Esophagus (tissue), 2 donors: Measurements from ENCODE around the gene YPEL3. TPM values are rescaled to one million over a fixed set of nuclear protein-coding genes. Genes with fewer than 3 reads are reported as not detected.

Experiments used
- H3K27ac ChIP-seq, 2 donors: one replicate each; pipeline ENCODE4 v1.5.1; 2013; ENCODE audit warnings: low read depth in 2 of 2, mild to moderate bottlenecking in 2 of 2, inconsistent platforms in 1 of 2, low read length in 1 of 2, moderate library complexity in 1 of 2
- H3K27me3 ChIP-seq, 2 donors: one replicate each; pipeline ENCODE4 v1.6.1; 2013; ENCODE audit warnings: low read length in 2 of 2, control low read depth in 1 of 2, mild to moderate bottlenecking in 1 of 2; ENCODE audit not compliant: insufficient read depth in 2 of 2, control insufficient read depth in 1 of 2
- H3K36me3 ChIP-seq, 2 donors: one replicate each; pipeline ENCODE4 v1.6.1; 2013; ENCODE audit warnings: low read length in 1 of 2; ENCODE audit not compliant: control insufficient read depth in 2 of 2, insufficient read depth in 2 of 2
- H3K4me1 ChIP-seq, 2 donors: one replicate each; pipeline ENCODE4 v1.6.1; 2013; ENCODE audit warnings: low read length in 1 of 2; ENCODE audit not compliant: control insufficient read depth in 2 of 2, insufficient read depth in 2 of 2
- H3K4me3 ChIP-seq, 2 donors: one replicate each; pipeline ENCODE4 v1.5.1; 2013; ENCODE audit warnings: low read length in 2 of 2, mild to moderate bottlenecking in 2 of 2, low read depth in 1 of 2, moderate library complexity in 1 of 2
- H3K9me3 ChIP-seq, 2 donors: one replicate each; pipeline ENCODE4 v1.6.1; 2013; ENCODE audit warnings: mild to moderate bottlenecking in 2 of 2, low read depth in 1 of 2, low read length in 1 of 2, moderate library complexity in 1 of 2; ENCODE audit not compliant: control insufficient read depth in 2 of 2, insufficient read depth in 1 of 2
- WGBS, 2 donors: extraction: QIAGEN DNeasy Blood & Tissue Kit; methylation state at CpG; one replicate each; pipeline ENCODE4 v1.1.7; 2013; 5-methylcytosine and 5-hydroxymethylcytosine counted together
- polyA plus RNA-seq, 2 donors: library from polyadenylated mRNA; stranded (reverse); fragments of 200-250 nt; gene quantifications; one replicate each; pipeline ENCODE4 v1.2.3, GENCODE V29; 2013
- donor health status: healthy with polysubstance abuse.
- donor health status: Bipolar disorder and iron deficiency.

Gene YPEL3
- polyA plus RNA-seq, 2 donors = 73.6 to 183 TPM

DNA sequence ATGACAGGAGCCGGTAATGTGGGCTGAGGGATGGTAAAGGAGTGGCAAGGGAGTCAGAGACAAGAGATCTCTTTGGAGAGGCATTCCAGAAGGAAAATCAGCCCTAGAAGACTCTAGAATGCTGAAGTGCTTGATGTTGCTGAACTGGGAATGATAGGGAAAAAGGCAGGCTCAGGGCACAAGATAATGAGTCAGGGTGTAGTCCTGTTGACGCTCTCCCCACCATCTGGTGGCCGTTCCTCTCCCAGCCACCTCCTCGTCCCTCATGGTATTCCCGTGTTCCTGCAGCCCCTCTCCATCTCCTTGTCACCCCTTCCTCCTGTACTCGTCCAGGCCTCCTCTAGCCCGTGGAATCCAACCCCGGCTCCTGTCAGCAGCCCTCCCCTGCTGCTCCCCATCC, 41.6 kb downstream of the YPEL3 start:
- no peaks in the 10 kb centered on the region for H3K27me3 ChIP-seq
- H3K27ac ChIP-seq = no peak overlapping the region
- H3K4me3 ChIP-seq = no peak overlapping the region
- 76 to 81% methylated on average over 8 of the region's 8 CpGs for WGBS, 2 donors
- H3K36me3 ChIP-seq = no peaks in the 10 kb centered on the region
- peaks cover 10 to 11% of the 10 kb centered on the region in 2 donors for H3K4me1 ChIP-seq
- H3K9me3 ChIP-seq = no peaks in the 10 kb centered on the region

DNA sequence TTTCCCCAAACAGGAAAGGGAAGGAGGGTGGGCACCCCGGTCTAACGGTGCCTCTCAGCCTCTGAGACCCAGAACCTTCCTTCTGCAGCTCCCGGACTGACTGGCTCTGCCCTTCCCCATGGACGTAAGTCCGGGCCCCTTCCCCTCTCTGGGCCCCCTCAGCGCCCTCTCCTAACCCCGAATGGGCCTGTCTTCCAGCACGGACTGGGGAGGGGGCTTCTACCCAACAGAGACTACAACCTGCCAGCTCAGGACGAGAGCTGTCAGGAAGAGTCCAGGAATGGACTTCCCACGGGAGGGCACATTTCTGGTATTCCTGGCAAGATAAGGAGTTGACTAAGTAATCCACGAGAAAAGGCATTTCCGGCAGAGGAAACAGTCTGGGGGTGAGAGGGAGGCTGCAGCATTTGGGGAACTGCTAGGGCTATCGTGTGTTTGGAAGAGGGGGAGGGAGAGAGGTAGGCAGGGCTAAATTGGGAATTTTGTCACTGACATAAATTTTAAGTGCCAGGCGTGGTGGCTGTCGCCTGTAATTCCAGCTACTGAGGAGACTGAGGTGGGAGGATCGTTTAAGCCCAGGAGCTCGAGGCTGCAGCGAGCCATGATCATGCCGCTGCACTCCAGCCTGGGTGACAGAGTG, 42.5 kb downstream of the YPEL3 start:
- no peaks in the 10 kb centered on the region for H3K36me3 ChIP-seq
- peak overlapping the region; percentile 43 to 61 for H3K4me3 ChIP-seq
- H3K4me1 ChIP-seq = peaks cover 10 to 11% of the 10 kb centered on the region in 2 donors
- no peaks in the 10 kb centered on the region for H3K27me3 ChIP-seq
- no peaks in the 10 kb centered on the region for H3K9me3 ChIP-seq
- H3K27ac ChIP-seq = peak overlapping the region in 1 of 2 donors; percentile 29
- 4 to 8% methylated on average over 19 of the region's 19 CpGs for WGBS, 2 donors

- H3K27ac ChIP-seq = peak overlapping the region in 1 of 2 donors; percentile 29
- no peaks in the 10 kb centered on the region for H3K9me3 ChIP-seq
- WGBS, 2 donors = 5 to 6% methylated on average over 46 to 58 of the region's 58 CpGs
Measured at GRCh38 chr16:30052671-30053372, 43.2 kb downstream of the YPEL3 start.

GRCh38 chr16:30051518-30051917, 44.5 kb downstream of the YPEL3 start:
- H3K4me1 ChIP-seq = peaks cover 10 to 11% of the 10 kb centered on the region in 2 donors
- H3K27me3 ChIP-seq = no peaks in the 10 kb centered on the region
- 70 to 72% methylated on average over 3 of the region's 3 CpGs for WGBS, 2 donors

More at GRCh38 chr16:30052671-30053372, 43.2 kb downstream of the YPEL3 start:
- Histone ChIP-seq H3K4me1 (peaks cover 10 to 11% of the 10 kb centered on the region in 2 donors), H3K4me3 (peak overlapping the region; percentile 43 to 61), H3K27me3 (no peaks in the 10 kb centered on the region), H3K36me3 (no peaks in the 10 kb centered on the region)

GRCh38 chr16:30049871-30050270, 46.1 kb downstream of the YPEL3 start:
- H3K27me3 ChIP-seq = no peaks in the 10 kb centered on the region
- WGBS, 2 donors = 57 to 70% methylated on average over 8 of the region's 8 CpGs

More at GRCh38 chr16:30051518-30051917, 44.5 kb downstream of the YPEL3 start:
- no peak overlapping the region for H3K4me3 ChIP-seq
- H3K9me3 ChIP-seq = no peaks in the 10 kb centered on the region
- no peaks in the 10 kb centered on the region for H3K36me3 ChIP-seq
- H3K27ac ChIP-seq = peak overlapping the region in 1 of 2 donors; percentile 44

GRCh38 chr16:30046588-30046987, 49.4 kb downstream of the YPEL3 start:
- Histone ChIP-seq H3K27ac (no peak overlapping the region), H3K9me3 (no peaks in the 10 kb centered on the region), H3K36me3 (no peaks in the 10 kb centered on the region), H3K4me3 (no peak overlapping the region), H3K27me3 (no peaks in the 10 kb centered on the region), H3K4me1 (peaks cover 0 to 3% of the 10 kb centered on the region in 2 donors)
- WGBS, 2 donors = 91 to 100% methylated on average over 1 of the region's 1 CpG

More at GRCh38 chr16:30049871-30050270, 46.1 kb downstream of the YPEL3 start:
- Histone ChIP-seq H3K4me1 (peaks cover 7 to 8% of the 10 kb centered on the region in 2 donors), H3K27ac (no peak overlapping the region), H3K4me3 (no peak overlapping the region), H3K9me3 (no peaks in the 10 kb centered on the region), H3K36me3 (no peaks in the 10 kb centered on the region)

DNA sequence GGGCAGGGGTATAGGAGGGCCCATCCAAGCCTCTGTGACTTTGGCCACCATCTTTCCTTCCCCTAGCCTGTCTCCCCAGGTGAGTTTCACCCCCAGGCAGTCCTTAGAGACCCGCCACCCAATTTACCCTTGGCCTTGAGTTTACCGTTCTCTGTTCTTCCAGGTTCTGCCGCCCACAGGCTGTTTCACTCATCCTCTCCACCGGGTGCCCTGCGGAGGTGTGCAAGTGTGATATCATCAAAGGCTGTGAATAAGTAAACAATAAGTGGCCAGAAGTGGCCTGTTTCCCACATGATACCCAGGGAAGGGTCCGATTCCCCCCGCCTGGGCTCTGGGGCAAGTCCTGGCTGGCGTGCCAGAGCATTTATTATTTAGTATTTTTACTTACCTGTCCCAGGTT, 49.8 kb downstream of the YPEL3 start:
- H3K4me3 ChIP-seq = no peak overlapping the region
- H3K27ac ChIP-seq = no peak overlapping the region
- H3K4me1 ChIP-seq = peaks cover 0 to 3% of the 10 kb centered on the region in 2 donors
- 52% methylated on average over 8 of the region's 8 CpGs for WGBS, 2 donors
- no peaks in the 10 kb centered on the region for H3K9me3 ChIP-seq
- H3K27me3 ChIP-seq = no peaks in the 10 kb centered on the region
- H3K36me3 ChIP-seq = no peaks in the 10 kb centered on the region

Other genes starting within 250 kb of the YPEL3 start
- 10 to 100 TPM; 26.7 to 48.3 TPM for gene CDIPT, start 233.0 kb downstream of the YPEL3 start, polyA plus RNA-seq
- gene SEZ6L2, start 196.7 kb downstream of the YPEL3 start, polyA plus RNA-seq = under 1 TPM; 0.35 to 0.45 TPM
- gene ASPHD1, start 195.7 kb downstream of the YPEL3 start, polyA plus RNA-seq = under 1 TPM; 0.31 to 0.39 TPM
- gene KCTD13, start 170.0 kb downstream of the YPEL3 start, polyA plus RNA-seq = 10 to 100 TPM; 10.1 to 15.5 TPM
- 10 to 100 TPM; 61.1 to 83.4 TPM for gene TMEM219, start 134.1 kb downstream of the YPEL3 start, polyA plus RNA-seq
- gene TAOK2, start 122.3 kb downstream of the YPEL3 start, polyA plus RNA-seq = 10 to 100 TPM; 15.6 to 30.2 TPM
- gene HIRIP3, start 100.6 kb downstream of the YPEL3 start, polyA plus RNA-seq = 1 to 10 TPM; 6.3 to 9.7 TPM
- 10 to 100 TPM; 46.4 to 82.1 TPM for gene INO80E, start 100.0 kb downstream of the YPEL3 start, polyA plus RNA-seq
- gene DOC2A, start 85.2 kb downstream of the YPEL3 start, polyA plus RNA-seq = 1 to 10 TPM in 1 of 2 donors, under 1 TPM in 1; 0.69 to 3.0 TPM
- gene C16orf92, start 73.0 kb downstream of the YPEL3 start, polyA plus RNA-seq = not detected
- gene TLCD3B, start 64.9 kb downstream of the YPEL3 start, polyA plus RNA-seq = under 1 TPM; 0.04 to 0.16 TPM
- gene ALDOA, start 30.5 kb downstream of the YPEL3 start, polyA plus RNA-seq = 1,000 to 10,000 TPM; 1,266 to 1,398 TPM
- gene PPP4C, start 20.2 kb downstream of the YPEL3 start, polyA plus RNA-seq = 100 to 1,000 TPM; 113 TPM
- 10 to 100 TPM in 1 of 2 donors, 1 to 10 TPM in 1; 6.2 to 15.8 TPM for gene TBX6, start 4.3 kb downstream of the YPEL3 start, polyA plus RNA-seq
- gene GDPD3, start 17.3 kb upstream of the YPEL3 start, polyA plus RNA-seq = 10 to 100 TPM; 49.2 to 82.8 TPM
- 100 to 1,000 TPM; 120 to 126 TPM for gene MAPK3, start 27.0 kb upstream of the YPEL3 start, polyA plus RNA-seq
- gene CORO1A, start 87.4 kb upstream of the YPEL3 start, polyA plus RNA-seq = 10 to 100 TPM; 18.0 to 18.4 TPM
- gene BOLA2B, start 97.5 kb upstream of the YPEL3 start, polyA plus RNA-seq = 100 to 1,000 TPM; 195 to 283 TPM
- 10 to 100 TPM; 44.9 to 48.2 TPM for gene SLX1A, start 97.7 kb upstream of the YPEL3 start, polyA plus RNA-seq
- gene SULT1A3, start 103.0 kb upstream of the YPEL3 start, polyA plus RNA-seq = 10 to 100 TPM; 10.0 to 39.0 TPM
- 1 to 10 TPM; 2.6 to 7.4 TPM for gene NPIPB13, start 152.3 kb upstream of the YPEL3 start, polyA plus RNA-seq